ENCODE measurements around the gene PRKG2.

Gene PRKG2

GRCh38 chr4:81152839-81153713 lies 61.9 kb downstream of the PRKG2 start:
- DNase-seq: no peak

DNA sequence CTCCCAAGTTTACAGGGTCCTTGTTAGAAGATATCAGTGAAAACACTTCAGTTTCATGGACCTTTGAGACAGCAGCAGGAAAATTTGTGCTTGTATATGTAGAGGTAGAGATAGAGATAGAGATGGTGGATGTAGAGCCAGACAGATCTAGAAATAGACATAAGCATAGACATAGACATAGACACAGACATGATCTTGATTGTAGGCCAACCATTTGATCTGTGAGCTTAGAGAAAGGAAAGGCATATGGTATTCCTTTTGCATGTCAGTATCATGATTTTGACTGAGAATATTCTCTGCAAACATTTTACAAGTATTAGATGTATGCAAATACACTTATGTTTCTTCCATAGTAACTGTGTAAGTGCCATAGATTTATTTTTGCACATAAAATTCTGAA lies 65.0 kb downstream of the PRKG2 start:
- no peak for DNase-seq

DNA sequence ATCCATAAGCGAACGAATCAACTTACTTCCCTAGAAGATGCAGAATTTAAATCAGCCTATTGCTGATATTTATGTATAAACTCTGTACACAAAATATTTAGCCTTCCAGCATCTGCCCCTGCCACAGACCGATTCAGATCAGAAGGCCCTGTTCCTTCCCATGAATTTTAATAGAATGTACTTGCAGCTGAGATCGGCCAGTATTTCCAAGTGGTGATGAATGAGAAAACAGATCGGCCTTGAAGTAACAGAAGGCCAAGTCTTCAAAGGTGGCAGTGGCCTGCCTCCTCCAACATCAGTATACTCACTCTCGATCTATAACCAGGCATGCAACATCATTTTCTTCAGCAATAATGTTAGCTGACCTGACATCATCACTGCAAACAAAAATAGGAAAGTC lies 66.4 kb downstream of the PRKG2 start:
- no peak for DNase-seq

DNA sequence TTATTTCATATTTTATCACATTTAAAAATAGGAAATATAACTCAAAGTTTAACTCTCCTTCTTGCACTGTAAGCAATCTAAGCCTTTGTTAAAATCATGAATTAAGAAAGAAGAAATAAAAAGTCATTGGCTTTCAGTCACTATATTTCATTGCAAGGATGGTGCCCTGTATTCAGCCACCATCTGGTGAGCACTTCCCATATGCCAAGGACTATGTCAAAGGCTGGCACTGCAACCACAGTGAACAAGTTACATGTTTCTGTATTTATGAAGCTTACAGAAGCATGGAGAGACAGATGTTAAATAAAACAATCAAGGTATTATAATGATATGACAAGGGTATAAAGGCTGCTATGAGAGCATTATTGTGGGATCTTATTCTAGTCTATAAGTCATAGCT lies 68.6 kb downstream of the PRKG2 start:
- no peak for DNase-seq

DNA sequence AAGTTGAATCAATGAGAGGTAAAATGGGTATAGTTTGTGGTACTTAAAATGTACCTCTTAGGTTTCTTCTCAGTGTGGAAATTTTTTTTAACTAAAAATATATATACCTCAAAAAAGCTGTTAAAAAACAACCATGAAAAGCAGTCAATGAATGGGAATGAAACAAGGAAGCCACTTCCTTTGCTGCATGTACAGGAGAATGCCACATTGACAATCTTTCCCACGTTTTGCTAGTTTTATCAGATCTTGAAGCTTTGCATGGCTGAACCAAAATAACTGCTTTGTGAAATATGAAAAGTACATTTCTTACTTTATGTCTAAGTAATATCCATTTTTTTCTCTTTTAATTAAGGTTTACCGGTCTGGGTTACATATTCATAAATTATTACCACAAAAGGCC lies 71.8 kb downstream of the PRKG2 start:
- DNase-seq: no peak

GRCh38 chr4:81142744-81143143 lies 72.3 kb downstream of the PRKG2 start:
- DNase-seq: no peak

DNA sequence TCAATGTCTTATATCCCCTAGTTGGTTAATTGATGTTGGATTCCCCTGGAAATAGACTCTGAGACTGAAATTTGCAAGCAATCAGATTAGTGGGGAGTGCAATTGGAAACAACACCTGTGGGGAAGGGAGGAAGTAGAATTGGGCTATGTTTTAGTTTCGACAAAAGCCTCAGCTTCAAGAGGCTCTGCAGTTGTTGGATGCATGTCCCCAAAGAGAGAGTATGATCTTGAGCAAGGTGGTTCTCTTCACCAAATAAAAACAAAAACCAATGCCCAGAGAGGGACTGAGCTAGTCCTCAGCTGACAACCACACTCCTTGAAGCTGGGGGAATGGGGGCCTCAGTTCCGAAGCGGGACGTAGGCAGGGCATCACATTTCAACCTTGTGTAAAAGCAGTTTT lies 77.1 kb downstream of the PRKG2 start:
- no peak for DNase-seq

DNA sequence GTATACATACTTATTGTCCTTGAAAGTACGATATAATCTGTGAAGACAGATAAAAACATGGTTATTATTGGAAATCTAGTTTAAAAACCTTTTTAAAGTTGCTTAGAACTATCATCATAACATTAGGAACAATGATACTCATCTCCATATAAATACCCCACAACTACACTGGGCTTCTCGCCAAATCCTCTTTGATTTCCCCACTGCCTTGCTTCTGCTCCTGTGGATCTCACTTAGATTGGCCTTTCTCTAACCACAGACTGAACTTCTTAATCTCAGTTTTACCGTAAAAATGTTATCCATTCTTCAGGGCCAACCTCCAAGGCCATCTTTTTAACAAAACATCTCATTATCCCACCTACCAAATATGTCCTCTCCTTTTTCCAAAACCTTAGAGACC lies 77.6 kb downstream of the PRKG2 start:
- DNase-seq: no peak

DNA sequence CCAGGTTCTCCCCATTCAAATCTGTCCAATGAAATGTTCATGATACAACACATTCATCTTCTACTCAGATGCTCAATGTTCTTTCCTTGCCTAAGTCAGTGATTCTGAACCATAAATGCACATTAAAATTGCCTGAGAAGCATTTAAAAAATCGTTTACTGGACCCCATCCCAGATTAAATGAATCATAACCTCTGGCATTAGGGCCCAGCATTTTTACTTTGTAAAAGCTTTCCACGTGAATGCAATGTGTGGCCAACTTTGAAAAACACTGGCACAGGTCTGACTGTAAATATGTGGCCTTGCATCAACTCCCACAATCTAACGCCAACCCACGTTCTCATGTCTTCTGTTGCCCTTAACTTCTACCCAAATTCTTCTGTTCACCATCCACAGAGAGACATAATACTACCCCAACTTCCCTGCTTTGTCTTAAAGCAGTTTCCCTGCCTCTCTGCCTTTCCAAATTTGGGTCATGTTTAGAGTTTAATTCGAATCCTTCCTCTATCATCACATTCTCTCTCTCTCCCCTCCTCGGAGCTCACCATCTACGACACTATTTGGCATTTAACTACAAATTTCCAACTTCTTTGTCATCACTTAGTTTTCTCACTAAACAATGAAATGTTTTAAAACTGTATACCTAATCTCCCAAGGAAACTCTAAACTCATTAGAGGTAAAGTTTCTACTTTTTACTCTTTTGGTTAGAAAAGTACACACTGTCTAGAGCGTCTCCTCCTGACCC lies 78.7 kb downstream of the PRKG2 start:
- DNase-seq: no peak

- no peak for DNase-seq
These were observed 79.5 kb downstream of the PRKG2 start for GRCh38 chr4:81135501-81135900.

- no peak for DNase-seq
These were observed 83.5 kb downstream of the PRKG2 start for GRCh38 chr4:81131563-81131962.

GRCh38 chr4:81131066-81131465 lies 84.0 kb downstream of the PRKG2 start:
- no peak for DNase-seq

DNA sequence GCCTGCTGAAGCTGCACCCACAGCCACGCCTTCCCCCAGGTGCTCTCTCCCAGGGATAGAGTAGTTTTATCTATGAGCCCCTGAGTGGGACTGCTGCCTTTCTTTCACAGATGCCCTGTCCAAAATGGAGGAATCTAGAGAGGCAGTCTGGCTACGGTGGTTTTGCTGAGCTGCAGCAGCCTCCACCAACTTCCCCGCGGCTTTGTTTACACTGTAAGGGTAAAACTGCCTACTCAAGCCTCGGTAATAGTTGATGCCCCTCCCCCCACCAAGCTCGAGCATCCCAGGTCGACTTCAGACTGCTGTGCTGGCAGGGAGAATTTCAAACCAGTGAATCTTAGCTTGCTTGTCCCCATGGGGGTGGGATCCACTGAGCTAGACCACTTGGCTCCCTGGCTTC lies 84.5 kb downstream of the PRKG2 start:
- no peak for DNase-seq

GRCh38 chr4:81120055-81120454 lies 95.0 kb downstream of the PRKG2 start:
- DNase-seq: no peak

- DNase-seq: no peak
These were observed 96.9 kb downstream of the PRKG2 start for GRCh38 chr4:81118086-81118485.

- no peak for DNase-seq
These were observed 98.5 kb downstream of the PRKG2 start for GRCh38 chr4:81116566-81116965.

GRCh38 chr4:81113024-81113423 lies 102.0 kb downstream of the PRKG2 start:
- no peak for DNase-seq

- no peak for DNase-seq
These were observed 105.7 kb downstream of the PRKG2 start for GRCh38 chr4:81109356-81109755.

GRCh38 chr4:81106150-81106549 lies 108.9 kb downstream of the PRKG2 start:
- DNase-seq: no peak

- DNase-seq: no peak
These were observed 112.9 kb downstream of the PRKG2 start for GRCh38 chr4:81102107-81102506.

DNA sequence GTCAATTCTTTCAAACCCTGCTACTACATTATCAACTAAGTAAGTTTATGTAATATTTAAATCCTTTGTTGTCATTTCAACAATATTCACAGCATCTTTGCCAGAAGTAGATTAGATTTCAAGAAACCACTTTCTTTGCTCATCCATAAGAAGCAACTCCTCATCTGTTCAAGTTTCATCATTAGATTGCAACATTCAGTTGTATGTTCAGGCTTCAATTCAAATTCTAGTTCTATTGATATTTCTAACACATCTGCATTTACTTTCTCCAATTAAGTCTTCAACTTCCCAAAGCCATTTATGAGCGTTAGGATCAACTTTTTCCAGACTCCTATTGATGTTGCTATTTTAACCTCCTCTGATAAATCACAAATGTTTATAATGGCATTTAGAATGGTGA lies 118.5 kb downstream of the PRKG2 start:
- DNase-seq: no peak

DNA sequence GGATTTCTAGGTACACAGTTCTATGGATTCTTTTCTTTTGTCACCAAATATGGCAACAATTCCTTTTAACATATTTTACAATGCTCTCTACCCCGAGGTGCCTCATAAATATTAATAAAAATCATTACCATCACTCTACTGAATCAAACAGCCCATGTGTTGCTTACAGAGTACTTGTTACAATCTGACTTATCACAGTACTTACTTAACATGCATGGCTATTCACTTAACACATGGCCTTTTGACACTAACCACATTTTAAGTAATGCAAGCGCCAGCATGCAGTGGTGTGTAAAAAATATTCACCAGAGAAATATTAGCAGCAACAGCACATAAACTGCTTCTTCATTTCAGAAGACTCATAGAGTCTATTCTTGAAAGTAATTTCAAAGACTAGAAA lies 119.6 kb downstream of the PRKG2 start:
- no peak for DNase-seq

- no peak for DNase-seq
These were observed 121.2 kb downstream of the PRKG2 start for GRCh38 chr4:81093720-81094401.

DNA sequence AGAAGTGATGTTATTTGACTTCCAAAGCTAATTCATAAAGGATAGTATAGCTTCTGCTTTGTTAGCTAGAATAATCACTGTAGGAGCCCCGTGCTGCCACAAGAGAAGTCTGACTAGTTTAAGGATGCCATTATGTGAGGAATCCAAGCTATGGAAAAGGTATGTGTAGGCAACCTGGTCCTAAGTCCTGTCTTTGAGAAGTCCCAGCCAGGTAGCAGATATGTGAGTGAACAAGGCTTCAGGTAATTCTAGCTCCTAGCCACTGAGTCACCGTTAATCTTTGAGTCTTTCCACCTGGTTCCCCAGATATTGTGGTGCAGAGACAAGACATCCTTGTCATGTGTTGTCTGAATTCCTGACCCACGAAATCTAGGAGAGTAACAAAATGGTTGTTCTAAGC lies 129.0 kb downstream of the PRKG2 start:
- DNase-seq: no peak
